ENCODE measurements around the gene NCCRP1.
"Not testable (repeated sequence)": the region's sequence is repeated elsewhere in the genome, so short reads cannot be mapped to it uniquely, and the experiment has no call there.

Gene NCCRP1

DNA sequence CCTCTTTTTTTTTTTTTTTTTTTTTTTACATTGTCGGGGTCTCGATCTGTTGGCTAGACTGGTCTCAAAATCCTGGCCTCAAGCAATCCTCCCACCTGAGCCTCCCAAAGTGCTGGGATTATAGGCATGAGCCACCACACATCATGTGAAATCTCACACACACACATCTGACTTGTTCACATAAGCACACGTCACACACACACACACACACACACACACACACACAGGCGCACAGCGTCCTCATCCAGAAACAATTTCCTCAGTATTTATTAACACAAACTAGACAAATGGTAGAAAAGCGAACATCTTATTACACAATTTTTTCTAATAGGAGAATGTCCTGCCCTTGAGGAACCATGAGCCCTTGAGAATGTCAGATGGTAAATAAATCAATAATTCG lies 12.4 kb downstream of the NCCRP1 start:
- no peak for DNase-seq

DNA sequence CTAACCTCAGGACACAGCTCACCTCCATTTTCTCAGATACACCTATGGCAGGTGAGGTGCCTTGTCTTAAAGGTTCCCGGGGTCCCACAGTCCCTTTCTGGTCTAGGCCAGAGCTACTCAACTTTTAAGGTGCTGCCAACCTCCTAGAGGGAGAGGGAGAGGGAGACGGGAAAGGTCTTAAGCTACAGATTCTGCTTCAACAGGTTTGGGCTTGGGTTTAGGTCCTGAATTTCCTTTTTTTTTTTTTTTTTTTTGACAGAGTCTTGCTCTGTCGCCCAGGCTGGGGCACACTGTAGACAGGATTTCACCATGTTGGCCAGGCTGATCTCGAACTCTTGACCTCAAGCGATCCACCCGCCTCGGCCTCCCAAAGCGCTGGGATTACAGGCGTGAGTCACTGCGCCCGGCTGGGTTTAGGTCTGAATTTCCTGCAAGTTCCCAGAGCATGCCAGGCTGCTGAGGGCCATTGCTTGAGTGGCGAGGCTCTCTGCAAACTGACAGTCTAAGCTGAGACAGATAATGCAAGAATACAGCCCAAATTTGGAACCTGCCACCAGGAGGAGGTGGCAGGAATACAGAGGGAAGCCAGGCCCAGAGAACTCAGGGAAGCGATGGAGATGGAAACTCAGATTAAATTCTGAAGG lies 15.1 kb downstream of the NCCRP1 start:
- no peak for DNase-seq

DNA sequence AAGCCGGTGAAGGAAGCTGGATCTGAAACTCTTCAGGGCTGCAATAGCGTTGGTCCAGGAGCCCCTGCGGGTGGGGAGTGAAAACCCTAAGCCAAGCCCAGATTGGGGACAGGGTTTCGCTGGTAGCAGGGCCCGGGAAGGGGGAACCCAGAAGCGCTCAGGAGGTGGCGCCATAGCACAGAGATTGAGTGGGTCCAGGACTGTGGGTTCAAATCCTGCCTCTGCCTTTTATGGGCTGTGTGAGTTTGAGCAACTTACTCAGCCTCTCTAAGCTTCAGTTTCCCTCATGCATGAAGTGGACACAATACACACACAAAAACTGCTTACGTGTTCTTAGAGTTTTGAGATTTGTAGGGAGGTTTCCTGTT lies 15.6 kb downstream of the NCCRP1 start:
- DNase-seq: peak; percentile 35

DNA sequence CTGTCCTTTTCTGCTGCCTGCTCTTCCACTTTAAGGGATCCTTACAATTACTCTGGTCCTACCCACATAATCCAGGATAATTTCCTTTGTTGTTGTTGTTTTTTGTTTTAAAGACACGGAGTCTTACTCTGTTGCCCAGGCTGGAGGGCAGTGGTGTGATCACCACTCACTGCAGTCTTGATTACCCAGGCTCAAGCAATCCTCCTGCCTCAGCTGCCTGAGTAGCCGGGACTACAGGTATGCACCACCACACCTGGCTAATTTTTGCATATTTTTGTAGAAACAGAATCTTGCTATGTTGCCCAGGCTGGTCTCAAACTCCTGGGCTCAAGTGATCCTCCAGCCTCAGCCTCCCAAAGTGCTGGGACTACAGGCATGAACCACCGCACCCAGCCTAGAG lies 18.6 kb downstream of the NCCRP1 start:
- not testable (repeated sequence) for DNase-seq

DNA sequence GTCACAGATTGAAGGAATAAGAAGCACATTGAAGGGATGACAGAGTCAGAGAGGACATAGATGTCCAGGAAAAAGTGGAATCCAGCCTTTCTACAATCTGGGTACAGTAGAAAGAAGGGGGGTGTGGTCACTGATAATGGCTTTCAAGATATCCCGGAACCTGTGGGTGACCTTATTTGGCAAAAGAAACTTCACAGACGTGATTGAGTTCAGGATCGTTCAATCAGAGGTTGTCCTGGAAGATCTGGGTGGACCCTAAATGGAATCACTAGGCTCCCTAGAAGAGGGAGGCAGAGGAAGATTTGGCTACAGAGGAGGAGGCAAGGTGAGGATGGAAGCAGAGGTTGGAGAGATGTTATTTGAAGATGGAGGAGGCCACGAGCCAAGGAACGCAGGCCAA lies 20.3 kb downstream of the NCCRP1 start:
- DNase-seq: no peak

DNA sequence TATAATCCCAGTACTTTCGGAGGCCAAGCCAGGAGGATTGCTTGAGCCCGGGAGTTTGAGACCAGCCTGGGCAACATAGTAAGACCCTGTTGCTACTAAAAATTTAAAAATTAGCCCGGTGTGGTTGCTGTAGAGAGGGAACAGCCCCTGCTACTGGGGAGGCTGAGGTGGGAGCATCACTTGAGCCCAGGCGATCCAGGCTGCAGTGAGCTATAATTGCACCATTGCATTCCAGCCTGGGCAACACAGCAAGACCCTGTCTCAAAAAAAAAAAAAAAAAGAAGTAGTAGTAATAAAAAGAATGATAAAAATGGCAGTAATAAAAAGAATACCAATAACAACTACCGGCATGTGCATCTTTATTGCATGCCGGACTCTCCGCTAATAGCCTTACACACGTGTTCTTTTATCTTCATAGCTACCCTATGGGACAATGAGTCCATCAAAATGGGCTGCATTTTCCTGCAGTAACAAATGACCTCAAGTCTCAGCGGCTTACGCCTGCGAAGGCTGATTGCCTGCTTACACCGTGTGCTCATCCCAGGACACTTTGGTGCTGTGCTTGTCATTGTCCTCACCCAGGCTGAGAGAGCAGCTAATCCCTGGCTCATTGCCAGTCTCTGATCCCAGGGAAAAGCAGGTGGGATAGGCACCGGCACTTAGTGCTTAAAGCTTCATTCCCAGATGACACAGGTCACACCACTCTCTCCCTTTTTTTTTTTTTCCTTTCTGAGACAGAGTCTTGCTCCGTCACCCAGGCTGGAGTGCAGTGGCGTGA lies 21.7 kb downstream of the NCCRP1 start:
- peak; percentile 77 for DNase-seq

DNA sequence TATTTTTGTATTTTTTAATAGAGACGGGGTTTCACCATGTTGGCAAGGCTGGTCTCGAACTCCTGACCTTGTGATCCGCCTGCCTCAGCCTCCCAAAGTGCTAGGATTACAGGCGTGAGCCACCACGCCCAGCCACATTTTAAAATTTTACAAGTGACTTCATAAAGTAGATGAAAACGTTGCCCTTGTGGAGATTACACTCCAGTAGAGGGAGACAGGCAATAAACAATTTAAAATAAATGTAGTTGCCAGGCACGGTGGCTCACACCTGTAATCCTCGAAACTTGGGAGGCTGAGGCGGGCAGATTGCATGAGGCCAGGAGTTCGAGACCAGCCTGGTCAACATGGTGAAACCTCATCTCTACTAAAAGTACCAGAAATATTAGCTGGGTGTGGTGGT lies 22.3 kb downstream of the NCCRP1 start:
- DNase-seq: not testable (repeated sequence)

DNA sequence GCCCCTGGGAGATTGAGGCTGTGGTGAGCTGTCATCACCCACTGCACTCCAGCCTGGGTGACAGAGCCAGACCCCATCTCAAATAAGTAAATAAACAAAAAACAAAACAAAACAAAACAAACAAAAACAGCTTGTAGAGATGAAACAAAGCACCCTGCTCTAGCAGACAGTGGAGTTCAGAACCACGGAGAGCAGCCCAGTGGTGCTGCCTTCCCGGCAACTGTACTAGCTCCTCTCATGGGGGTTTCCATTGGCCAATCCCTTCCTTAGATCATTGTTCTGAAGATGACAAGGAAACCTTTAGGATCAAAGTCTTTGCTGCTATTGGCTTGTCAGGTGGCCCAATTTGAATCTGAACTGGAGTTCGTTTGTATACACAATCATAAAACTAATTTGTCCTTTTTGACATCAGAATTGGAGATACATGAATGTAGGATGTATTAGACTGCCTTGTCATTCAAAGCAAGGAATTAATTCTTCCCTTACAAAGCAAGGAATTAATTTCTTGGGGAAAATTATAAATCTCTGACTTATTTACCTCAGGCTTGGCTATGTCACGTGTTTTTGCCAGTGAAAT lies 27.0 kb downstream of the NCCRP1 start:
- no peak for DNase-seq

DNA sequence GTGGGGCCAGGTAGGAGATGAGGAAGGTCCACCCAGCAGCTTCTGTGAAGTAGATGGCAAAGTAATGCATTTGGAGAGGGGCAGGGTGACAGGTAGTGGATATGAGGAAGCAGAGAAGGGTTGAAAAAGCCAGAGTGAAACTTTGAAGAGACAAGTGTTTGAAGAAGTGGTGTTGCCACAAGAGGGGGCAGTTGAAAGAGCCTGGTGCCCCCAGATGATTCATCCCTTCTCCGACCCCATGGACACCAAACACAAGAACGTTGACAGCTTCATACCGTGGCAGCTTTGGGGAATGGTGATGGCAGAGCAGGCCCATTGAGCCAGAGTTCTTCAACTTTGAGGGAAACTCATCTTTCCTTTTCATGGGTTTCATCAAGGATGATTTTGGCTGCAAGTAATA lies 28.1 kb downstream of the NCCRP1 start:
- DNase-seq: no peak

DNA sequence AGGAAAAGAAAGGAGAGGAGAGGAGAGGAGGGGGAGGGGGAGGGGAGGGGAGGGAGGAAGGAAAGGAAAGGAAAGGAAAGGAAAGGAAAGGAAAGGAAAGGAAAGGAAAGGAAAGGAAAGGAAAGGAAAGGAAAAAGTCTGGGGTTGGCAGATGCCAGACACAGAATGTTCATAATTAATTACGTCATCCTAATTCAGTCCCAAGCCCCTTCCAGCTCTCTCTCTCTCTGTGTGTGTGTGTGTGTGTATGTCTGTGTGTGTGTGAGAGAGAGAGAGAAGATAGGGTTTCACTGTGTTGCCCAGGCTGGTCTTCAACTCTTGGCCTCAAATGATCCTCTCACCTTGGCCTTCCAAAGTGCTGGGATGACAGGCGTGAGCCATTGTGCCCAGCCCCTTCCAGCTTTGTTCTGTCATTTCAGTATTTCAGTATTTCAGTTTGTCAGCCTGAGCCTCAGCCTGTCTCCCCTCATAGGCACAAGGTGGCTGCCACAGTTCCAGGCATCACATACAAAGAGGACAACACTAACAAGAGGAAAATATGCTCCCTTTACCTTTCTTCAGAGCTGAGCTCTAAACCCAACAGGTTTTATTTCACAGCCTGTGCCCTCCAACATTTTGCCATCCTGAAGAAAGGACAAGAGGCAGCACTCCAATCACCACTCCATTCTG lies 33.5 kb downstream of the NCCRP1 start:
- DNase-seq: no peak

DNA sequence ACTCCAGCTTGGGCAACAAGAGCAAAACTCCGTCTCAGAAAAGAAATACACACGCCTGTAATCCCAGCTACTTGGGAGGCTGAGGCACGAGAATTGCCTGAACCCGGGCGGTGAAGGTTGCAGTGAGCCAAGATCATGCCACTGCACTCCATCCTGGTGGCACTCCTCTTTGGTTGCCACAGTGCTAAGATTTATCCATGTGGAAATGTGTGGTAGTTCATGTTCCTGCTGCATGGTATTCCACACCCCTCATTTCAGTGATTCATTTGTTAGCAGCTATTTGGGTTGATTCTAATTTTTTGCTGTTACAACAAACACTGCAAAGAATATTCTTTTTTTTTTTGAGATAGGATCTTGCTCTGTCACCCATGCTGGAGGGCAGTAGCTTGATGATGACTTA lies 35.9 kb downstream of the NCCRP1 start:
- DNase-seq: no peak

DNA sequence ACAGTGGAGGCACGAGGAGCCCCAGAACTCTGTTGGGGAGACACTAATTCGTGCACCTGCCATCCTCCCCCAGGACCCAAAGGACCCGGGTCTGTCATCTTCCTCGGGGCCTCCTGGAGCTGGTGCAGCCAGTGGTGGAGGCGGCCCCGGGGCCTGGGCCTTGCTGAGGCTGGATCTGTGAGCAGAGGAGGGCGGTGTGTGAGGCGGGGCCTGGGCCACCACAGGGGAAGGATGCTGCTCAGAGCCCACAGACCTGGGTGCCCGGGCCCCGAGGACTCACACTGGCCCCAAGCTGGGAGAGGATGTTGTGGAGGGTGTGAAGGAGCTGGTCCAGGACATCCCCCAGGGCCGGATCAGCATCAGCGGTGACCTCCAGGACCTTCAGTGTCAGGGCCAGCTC lies 39.8 kb downstream of the NCCRP1 start:
- DNase-seq: no peak

DNA sequence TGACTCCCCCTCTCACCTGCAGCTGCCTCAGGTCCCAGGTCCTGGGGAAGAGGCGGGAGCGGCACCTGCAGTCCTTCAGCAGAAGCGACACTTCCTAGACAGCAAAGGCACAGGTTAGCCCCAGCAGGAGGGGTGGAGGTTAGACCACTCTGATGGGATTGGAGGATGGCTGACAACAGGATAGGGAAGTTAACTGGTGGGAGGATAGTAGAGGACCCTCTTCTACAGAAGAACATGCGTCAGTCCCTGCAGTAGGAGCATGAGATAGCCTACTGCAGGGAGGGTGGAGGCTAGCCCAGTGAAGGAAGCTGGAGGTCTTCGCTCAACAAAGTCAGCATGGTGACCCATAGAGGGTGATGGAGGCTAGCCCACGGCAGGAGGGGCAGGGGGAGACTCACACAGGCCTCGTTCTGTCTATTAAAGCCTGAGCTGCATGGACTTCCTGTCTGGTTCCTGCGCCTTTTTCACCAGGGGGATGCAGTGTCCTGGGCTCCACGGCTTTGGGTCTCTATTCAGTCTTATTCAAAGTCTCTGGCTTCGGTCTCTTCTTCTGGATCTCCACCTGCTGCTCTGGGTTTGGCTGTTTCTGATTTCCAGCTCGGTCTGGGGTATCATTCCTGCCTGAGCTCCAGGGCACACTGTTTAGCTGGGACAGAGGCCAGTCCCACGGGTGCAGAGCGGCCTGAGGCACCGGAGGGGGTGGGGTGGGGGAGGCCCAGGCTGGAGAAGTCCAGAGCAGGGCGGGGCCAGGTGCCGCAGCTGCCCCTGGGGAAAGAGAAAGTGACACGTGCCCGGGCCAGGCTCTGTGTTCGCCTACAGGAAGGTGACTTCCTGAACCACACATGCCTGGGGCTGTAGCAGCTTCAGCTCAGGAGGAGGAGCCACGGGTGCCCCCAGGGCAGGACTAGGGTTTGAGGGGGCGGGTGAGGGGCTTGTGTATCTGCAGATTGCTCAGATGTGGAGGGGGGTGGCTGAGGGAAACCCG lies 40.7 kb downstream of the NCCRP1 start:
- peak; percentile 47 for DNase-seq

DNA sequence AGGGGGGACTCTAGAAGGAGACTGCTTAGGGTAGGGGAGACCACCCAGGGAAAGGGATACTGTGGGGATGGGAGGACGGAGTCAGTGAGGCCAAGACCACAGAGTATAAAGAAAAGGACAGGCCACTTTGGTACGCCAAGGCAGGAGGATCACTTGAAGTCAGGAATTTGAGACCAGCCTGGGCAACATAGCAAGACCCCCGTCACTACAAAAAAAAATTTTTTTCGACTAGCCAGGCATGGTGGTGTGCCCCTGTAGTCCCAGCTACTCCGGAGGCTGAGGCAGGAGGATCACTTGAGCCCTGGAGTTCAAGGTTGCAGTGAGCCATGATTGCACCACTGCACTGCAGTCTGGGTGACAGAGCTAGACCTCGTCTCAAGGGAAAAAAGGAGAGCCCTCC lies 41.4 kb downstream of the NCCRP1 start:
- no peak for DNase-seq

DNA sequence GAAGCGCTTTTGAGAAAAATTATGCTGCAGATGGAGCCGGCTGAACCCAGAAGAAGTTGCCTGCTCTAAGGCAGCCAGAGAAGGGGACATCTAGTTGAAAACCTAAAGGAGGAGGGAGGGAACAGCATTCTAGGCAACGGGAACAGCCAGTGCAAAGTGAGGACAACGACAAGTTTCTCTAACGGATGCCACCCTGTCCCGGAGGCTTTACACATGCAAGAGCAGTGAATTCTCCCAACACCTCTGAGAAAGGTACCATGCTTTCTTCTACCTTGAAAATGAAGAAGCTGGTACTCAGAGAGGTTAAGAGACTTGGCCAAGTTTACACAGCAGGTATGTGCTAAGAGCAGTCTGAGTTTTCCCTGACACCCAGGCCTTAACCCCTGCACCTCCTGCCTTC lies 42.2 kb downstream of the NCCRP1 start:
- DNase-seq: no peak

DNA sequence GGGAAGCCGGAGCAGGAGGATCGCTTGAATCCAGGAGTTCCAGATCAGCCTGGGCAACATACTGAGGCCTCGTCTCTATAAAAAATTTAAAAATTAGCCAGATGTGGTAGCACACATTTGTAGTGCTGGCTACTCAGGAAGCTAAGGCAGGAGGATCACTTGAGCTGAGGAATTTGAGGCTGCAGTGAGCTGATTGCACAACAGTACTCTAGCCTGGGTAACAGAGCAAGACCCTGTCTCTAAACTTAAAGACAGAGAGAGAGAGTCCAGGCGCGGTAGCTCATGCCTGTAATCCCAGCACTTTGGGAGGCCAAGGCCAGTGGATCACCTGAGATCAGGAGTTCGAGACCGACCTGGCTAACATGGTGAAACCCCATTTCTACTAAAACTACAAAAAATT lies 43.7 kb downstream of the NCCRP1 start:
- no peak for DNase-seq

DNA sequence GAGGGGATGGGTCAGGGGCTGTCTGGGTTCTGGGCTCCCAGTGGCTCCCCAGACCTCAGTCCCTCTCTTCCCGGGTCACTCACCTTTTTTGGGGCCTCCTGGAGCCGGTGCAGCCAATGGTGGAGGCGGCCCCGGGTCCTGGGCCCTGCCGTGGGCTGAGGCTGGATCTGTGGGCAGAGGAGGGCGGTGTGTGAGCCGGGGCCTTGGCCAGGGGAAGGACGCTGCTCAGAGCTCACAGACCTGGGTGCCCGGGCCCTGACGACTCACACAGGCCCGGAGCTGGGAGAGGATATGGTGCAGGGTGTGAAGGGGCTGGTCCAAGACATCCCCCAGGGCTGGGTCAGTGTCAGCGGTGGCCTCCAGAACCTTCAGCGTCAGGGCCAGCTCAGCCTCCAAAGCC lies 47.0 kb downstream of the NCCRP1 start:
- DNase-seq: not testable (repeated sequence)

DNA sequence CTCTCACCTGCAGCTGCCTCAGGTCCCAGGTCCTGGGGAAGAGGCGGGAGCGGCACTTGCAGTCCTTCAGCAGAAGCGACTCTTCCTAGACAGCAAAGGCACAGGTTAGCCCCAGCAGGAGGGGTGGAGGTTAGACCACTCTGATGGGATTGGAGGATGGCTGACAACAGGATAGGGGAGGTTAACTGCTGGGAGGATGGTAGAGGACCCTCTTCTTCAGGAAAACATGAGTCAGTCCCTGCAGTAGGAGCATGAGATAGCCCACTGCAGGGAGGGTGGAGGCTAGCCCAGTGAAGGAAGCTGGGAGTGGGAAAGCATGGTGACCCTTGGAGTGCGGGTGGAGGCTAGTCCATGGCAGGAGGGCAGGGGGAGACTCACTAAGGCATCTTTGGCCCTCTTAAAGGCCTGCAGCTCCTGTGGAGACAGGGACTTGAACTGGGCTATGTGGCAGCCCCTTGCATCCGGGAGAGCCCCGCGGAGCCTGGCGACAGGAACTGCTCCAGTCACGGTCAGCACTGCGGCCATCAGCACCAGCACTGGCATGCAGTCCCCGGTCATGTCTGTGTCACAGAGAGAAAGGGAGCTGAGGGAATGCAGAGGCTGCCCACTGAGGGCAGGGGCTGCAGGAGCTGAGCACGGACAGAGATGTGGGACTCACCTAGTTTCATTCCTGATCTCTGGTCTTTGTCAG lies 47.8 kb downstream of the NCCRP1 start, which contains the start of gene IFNL3:
Gene IFNL3, minus strand, starts transcription at position 597 of the 691 bp plus-strand sequence. Its CDS starts 39 bp downstream, at position 558.
- DNase-seq: not testable (repeated sequence)

DNA sequence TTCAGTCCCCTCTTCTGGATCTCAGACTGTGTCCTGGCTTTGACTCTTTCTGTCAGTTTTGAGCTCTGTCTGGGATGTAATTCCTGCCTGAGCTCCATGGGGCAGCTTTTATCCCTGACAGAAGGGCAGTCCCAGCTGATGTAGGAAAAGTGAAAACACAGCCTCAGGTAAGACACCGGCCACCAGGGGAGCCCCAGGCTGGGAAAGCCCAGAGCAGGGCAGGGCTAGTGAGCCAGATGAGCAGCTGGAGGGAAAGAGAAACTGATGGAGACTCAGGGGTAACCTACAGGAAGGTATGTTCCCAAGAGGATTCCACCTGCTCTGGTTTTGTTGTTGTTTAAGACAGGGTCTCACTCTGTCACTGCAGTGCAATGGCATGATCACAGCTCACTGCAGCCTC lies 48.4 kb downstream of the NCCRP1 start:
- DNase-seq: not testable (repeated sequence)

DNA sequence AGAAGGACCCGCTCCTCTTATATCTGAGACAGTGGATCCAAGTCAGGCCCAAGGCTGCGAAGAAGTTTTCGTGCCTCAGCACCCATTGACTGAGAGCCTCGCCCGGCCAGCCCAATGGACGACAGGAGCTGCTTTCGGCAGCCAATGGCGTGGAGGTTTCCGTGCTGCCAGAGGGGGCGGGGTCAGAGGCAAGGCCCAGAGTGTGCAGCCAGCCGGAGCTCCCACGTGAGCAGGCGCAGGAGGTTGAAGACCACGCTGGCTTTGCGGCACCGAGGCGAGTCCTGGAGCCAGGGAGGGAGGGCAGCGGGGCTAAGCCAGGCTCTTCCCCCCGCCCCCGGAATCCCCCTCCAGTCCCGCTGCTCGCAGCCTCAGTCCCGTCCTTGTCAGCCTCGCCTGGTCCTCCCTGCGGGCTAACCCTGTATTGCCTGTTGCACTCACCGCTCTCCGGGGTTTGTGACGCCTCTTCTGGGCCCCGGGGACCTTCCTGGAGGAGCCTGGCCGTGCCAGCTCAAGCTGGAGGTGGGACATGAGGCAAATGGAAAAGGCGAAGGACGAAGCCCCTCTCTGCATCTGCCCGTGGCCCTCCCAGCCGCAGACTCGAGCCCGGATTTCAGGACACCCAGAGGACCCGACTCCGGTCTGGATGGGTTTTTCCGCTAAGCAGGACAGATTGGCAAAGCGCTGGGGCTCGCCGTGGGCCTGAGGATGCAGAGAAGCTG lies 50.3 kb downstream of the NCCRP1 start:
- DNase-seq: peak; percentile 69

Measured in NCI-H345 (cell line).